Muscle layer of colon (tissue), 2 donors: ENCODE measurements around the gene CCNC.

Source experiments
- H3K27ac ChIP-seq: one replicate; pipeline ENCODE4 v1.7.0; 2013; ENCODE audit warnings: low read depth, mild to moderate bottlenecking, low read length, moderate library complexity
- H3K27me3 ChIP-seq, 2 donors: one replicate each; pipeline ENCODE4 v1.7.0; 2013; ENCODE audit warnings: low read length in 2 of 2, mild to moderate bottlenecking in 2 of 2; ENCODE audit not compliant: insufficient read depth in 2 of 2, control insufficient read depth in 1 of 2
- H3K36me3 ChIP-seq: one replicate; pipeline ENCODE4 v1.7.0; 2013; ENCODE audit warnings: mild to moderate bottlenecking, low read length; ENCODE audit not compliant: insufficient read depth
- H3K4me1 ChIP-seq: one replicate; pipeline ENCODE4 v1.7.0; 2013; ENCODE audit warnings: mild to moderate bottlenecking, low read length; ENCODE audit not compliant: insufficient read depth
- H3K4me3 ChIP-seq, 2 donors: one replicate each; pipeline ENCODE4 v1.7.0; 2013; ENCODE audit warnings: low read length in 2 of 2, low read depth in 1 of 2, mild to moderate bottlenecking in 1 of 2, moderate library complexity in 1 of 2
- H3K9ac ChIP-seq: one replicate; pipeline ENCODE4 v1.7.0; 2013; ENCODE audit warnings: low read length
- H3K9me3 ChIP-seq: one replicate; pipeline ENCODE4 v1.7.0; 2013; ENCODE audit warnings: mild to moderate bottlenecking, low read length
- donor health status: abdominal sarcoma.
- donor health status: Adenocarcinoma of cecum.

Gene CCNC

DNA sequence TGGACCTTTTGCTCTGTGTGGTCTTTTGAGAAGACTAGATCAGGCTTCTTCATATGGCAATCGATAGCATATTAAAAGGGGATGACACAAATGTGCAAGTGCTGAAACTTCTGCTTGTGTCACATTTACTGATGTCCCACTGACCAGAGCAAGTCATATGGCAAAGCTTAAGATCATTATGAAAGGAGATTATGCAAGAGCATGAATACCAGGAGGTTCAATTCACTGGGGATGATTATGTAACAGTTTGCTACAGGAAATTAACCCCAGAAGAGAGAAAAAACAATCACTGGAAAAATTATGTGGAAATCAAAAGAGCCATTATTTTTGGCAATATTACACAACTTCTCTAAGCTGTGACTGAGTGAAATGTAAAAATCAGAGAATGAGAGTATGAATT is 24.4 kb upstream of the CCNC start:
- no peaks in the 10 kb centered on the region for H3K9me3 ChIP-seq
- no peak overlapping the region for H3K4me3 ChIP-seq
- no peak overlapping the region for H3K27ac ChIP-seq
- peaks cover 60 to 67% of the 10 kb centered on the region in 2 donors for H3K27me3 ChIP-seq
- H3K36me3 ChIP-seq = no peaks in the 10 kb centered on the region
- H3K9ac ChIP-seq = no peak overlapping the region
- H3K4me1 ChIP-seq = peaks cover 23% of the 10 kb centered on the region

GRCh38 chr6:99591673-99592364 is 23.4 kb upstream of the CCNC start:
- Histone ChIP-seq H3K27me3 (peaks cover 66 to 67% of the 10 kb centered on the region in 2 donors), H3K27ac (no peak overlapping the region), H3K36me3 (no peaks in the 10 kb centered on the region), H3K4me1 (peaks cover 23% of the 10 kb centered on the region), H3K9ac (no peak overlapping the region), H3K4me3 (peak overlapping the region in 1 of 2 donors; percentile 4), H3K9me3 (no peaks in the 10 kb centered on the region)

- H3K4me1 ChIP-seq = peaks cover 23% of the 10 kb centered on the region
- H3K27ac ChIP-seq = no peak overlapping the region
- peak overlapping the region in 1 of 2 donors; percentile 4 for H3K4me3 ChIP-seq
- H3K9me3 ChIP-seq = no peaks in the 10 kb centered on the region
- no peaks in the 10 kb centered on the region for H3K36me3 ChIP-seq
- H3K9ac ChIP-seq = no peak overlapping the region
- H3K27me3 ChIP-seq = peaks cover 59 to 66% of the 10 kb centered on the region in 2 donors
Measured at GRCh38 chr6:99590728-99591672, 22.5 kb upstream of the CCNC start.

DNA sequence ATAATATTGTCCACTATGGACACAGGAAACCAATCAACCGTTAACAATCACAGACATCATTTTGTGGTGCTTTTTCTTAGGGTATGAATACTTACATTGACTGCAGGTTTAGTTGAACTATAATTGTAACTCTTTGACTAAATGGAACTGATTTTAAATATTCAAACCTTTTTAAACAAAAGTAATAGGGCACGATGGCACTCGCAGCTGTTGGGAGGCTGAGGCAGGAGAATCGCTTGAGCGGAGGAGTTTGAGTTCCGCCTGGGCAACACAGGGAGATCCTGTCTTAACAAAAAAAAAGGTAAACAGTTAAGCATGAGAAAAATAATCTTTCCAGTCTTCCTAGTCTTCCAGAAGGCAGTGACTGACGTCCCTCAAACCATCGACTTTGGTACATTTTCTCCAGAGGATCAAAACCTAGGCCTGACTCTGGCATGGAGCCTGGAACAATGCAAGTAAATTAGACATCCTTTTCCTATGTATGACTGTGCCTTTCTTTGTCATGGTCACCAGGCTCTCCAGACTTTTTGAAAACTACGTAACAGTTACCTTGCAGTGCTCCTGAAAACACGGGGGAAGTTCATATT is 21.5 kb upstream of the CCNC start:
- Histone ChIP-seq H3K27me3 (peaks cover 56 to 61% of the 10 kb centered on the region in 2 donors), H3K9me3 (no peaks in the 10 kb centered on the region), H3K27ac (no peak overlapping the region)

GRCh38 chr6:99589290-99589672 is 20.8 kb upstream of the CCNC start:
- Histone ChIP-seq H3K9ac (no peak overlapping the region), H3K36me3 (no peaks in the 10 kb centered on the region), H3K9me3 (no peaks in the 10 kb centered on the region), H3K4me1 (peaks cover 23% of the 10 kb centered on the region), H3K4me3 (peak overlapping the region; percentile 50 to 58), H3K27me3 (peaks cover 54 to 56% of the 10 kb centered on the region in 2 donors), H3K27ac (no peak overlapping the region)

More for the DNA sequence above, 21.5 kb upstream of the CCNC start:
- Histone ChIP-seq H3K4me1 (peaks cover 23% of the 10 kb centered on the region), H3K4me3 (no peak overlapping the region), H3K9ac (no peak overlapping the region), H3K36me3 (no peaks in the 10 kb centered on the region)

- Histone ChIP-seq H3K9ac (no peak overlapping the region), H3K4me3 (peak overlapping the region; percentile 50 to 58), H3K27ac (no peak overlapping the region), H3K27me3 (peaks cover 49 to 56% of the 10 kb centered on the region in 2 donors), H3K9me3 (no peaks in the 10 kb centered on the region), H3K36me3 (no peaks in the 10 kb centered on the region), H3K4me1 (peaks cover 23% of the 10 kb centered on the region)
Measured at GRCh38 chr6:99588618-99589289, 20.3 kb upstream of the CCNC start.

- H3K4me1 ChIP-seq = peaks cover 23% of the 10 kb centered on the region
- H3K9ac ChIP-seq = no peak overlapping the region
- H3K27me3 ChIP-seq = peaks cover 46 to 54% of the 10 kb centered on the region in 2 donors
- no peaks in the 10 kb centered on the region for H3K9me3 ChIP-seq
- no peak overlapping the region for H3K27ac ChIP-seq
- no peak overlapping the region for H3K4me3 ChIP-seq
- no peaks in the 10 kb centered on the region for H3K36me3 ChIP-seq
Measured at GRCh38 chr6:99587792-99588191, 19.3 kb upstream of the CCNC start.

DNA sequence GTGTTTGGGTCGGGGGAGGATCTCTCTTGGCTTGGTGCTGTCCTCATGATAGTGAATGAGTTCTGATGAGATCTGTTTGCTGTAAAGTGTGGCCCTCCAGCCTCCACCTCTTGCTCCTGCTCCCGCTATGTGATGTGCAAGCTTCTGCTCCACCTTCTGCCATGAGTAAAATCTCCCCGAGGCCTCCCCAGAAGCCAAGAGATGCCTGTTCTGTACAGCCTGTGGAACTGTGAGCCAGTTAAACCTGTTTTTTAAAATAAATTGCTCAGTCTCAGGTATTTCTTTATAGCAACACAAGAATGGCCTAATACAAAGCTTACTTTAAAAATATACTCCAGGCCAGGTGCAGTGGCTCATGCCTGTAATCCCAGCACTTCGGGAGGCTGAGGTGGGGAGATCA is 11.3 kb upstream of the CCNC start:
- Histone ChIP-seq H3K27me3 (no peaks in the 10 kb centered on the region), H3K4me3 (no peak overlapping the region), H3K36me3 (no peaks in the 10 kb centered on the region), H3K4me1 (no peaks in the 10 kb centered on the region), H3K27ac (no peak overlapping the region), H3K9ac (no peak overlapping the region), H3K9me3 (no peaks in the 10 kb centered on the region)

DNA sequence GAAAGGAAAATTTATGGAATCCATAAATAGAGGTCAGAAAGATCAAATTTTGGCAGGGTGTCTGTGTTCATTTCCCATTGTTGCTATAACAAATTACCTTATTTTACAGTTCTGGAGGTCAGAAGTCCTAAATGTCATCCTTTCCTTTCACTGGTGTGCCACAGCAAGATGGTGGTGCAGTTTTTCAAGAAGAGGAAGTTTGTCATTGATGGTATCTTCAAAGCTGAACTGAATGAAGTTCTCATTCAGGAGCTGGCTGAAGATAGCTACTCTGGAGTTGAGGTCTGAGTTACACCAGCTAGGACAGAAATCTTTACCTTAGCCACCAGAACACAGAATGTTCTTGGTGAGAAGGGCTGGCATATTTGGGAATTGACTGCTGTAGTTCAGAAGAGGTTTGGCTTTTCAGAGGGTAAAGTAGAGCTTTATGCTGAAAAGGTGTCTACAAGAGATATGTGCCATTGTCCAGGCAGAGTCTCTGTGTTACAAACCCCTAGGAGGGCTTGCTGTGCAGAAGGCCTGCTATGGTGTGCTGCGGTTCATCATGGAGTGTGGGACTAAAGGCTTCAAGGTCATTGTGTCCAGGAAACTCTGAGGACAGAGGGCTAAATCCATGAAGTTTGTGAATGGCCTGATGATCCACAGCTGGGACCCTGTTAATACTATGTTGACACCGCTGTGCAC is 7.2 kb upstream of the CCNC start:
- no peaks in the 10 kb centered on the region for H3K4me1 ChIP-seq
- no peaks in the 10 kb centered on the region for H3K36me3 ChIP-seq
- no peak overlapping the region for H3K4me3 ChIP-seq
- no peaks in the 10 kb centered on the region for H3K9me3 ChIP-seq
- H3K27me3 ChIP-seq = no peaks in the 10 kb centered on the region
- H3K9ac ChIP-seq = no peak overlapping the region
- H3K27ac ChIP-seq = no peak overlapping the region

GRCh38 chr6:99573980-99574617 is 5.6 kb upstream of the CCNC start:
- no peak overlapping the region for H3K4me3 ChIP-seq
- no peak overlapping the region for H3K27ac ChIP-seq
- no peaks in the 10 kb centered on the region for H3K9me3 ChIP-seq

More at GRCh38 chr6:99573980-99574617, 5.6 kb upstream of the CCNC start:
- H3K9ac ChIP-seq = no peak overlapping the region
- no peaks in the 10 kb centered on the region for H3K4me1 ChIP-seq
- no peaks in the 10 kb centered on the region for H3K36me3 ChIP-seq
- no peaks in the 10 kb centered on the region for H3K27me3 ChIP-seq
